Measurements from ENCODE around the gene KRTAP10-8.

DNA sequence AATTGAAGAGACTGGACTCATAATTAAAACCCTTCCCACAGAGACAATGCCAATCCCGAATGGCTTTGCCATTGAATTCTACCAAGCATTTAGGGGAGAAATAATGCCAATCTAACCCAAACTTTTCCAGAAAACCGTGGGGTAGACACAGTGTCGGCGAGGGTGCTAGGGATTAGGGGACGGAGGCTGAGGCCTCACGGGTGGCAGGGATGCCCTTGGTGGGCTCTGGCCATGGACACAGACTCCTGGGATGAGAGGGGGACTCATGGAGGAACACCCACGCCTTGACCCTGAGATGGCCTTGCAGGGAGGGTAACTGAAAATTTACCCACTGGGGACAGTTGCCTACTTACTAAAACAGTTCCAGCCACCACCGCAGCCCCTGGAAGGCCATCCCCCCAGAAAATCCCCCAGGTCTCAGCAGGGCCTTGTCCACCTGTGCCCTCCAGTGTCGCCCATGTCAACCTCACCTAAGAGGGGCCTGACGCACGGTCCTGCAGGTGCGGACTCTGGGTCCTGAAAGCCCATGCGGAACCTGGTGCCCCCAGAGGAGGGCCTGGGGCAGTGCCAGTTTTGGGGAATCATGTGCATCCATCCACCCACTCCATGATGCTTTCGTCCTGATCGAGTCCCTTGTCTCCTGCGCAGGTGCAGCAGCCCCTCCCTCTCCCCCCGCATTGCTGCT is 33.4 kb upstream of the KRTAP10-8 start:
- TF ChIP-seq CTCF (conservative IDR thresholded peaks at IDR 0.05 in 1 of 2, IDR thresholded peaks at IDR 0.05 in 1 of 2; ENCODE audit: extremely low read depth in 1 of 2, insufficient read depth in 1 of 2, low read depth in 1 of 2, low read length in 2 of 2), result no peak
- no peak for TF ChIP-seq EZH2 (IDR thresholded peaks at IDR 0.05; ENCODE audit: borderline replicate concordance, low read length)

Data from mammary epithelial cell (primary cell).